GM19395 (cell line): Measurements from ENCODE around the gene LDLRAD4.

Source experiments
- ATAC-seq: cut with Tn5 transposase; IDR thresholded peaks from one replicate; pipeline ENCODE4 v1.9.1; 2021; ENCODE audit warnings: mild to moderate bottlenecking, moderate library complexity; ENCODE audit not compliant: unreplicated experiment

LDLRAD4 gene

GRCh38 chr18:13420969-13421686 is 202.6 kb downstream of the LDLRAD4 start:
- ATAC-seq = no peak

GRCh38 chr18:13422541-13423147 is 204.1 kb downstream of the LDLRAD4 start:
- ATAC-seq = no peak

- ATAC-seq = no peak
Measured at GRCh38 chr18:13423352-13423751, 204.8 kb downstream of the LDLRAD4 start.

GRCh38 chr18:13424363-13424762 is 205.8 kb downstream of the LDLRAD4 start:
- no peak for ATAC-seq

- no peak for ATAC-seq
Measured at GRCh38 chr18:13425357-13426091, 207.0 kb downstream of the LDLRAD4 start.

- no peak for ATAC-seq
Measured at GRCh38 chr18:13427354-13427753, 208.8 kb downstream of the LDLRAD4 start.

GRCh38 chr18:13428319-13428718 is 209.8 kb downstream of the LDLRAD4 start:
- ATAC-seq = no peak

GRCh38 chr18:13429016-13429415 is 210.5 kb downstream of the LDLRAD4 start:
- no peak for ATAC-seq

GRCh38 chr18:13429884-13430510 is 211.4 kb downstream of the LDLRAD4 start:
- ATAC-seq = no peak

- ATAC-seq = no peak
Measured at GRCh38 chr18:13430663-13431062, 212.1 kb downstream of the LDLRAD4 start.

- no peak for ATAC-seq
Measured at GRCh38 chr18:13431886-13432285, 213.3 kb downstream of the LDLRAD4 start.

GRCh38 chr18:13433125-13433524 is 214.6 kb downstream of the LDLRAD4 start:
- no peak for ATAC-seq

GRCh38 chr18:13433685-13434084 is 215.1 kb downstream of the LDLRAD4 start:
- no peak for ATAC-seq

- no peak for ATAC-seq
Measured at GRCh38 chr18:13434854-13435253, 216.3 kb downstream of the LDLRAD4 start.

GRCh38 chr18:13435586-13436333 is 217.2 kb downstream of the LDLRAD4 start:
- no peak for ATAC-seq

- ATAC-seq = no peak
Measured at GRCh38 chr18:13436576-13436975, 218.0 kb downstream of the LDLRAD4 start.

GRCh38 chr18:13437034-13437433 is 218.5 kb downstream of the LDLRAD4 start:
- no peak for ATAC-seq

- no peak for ATAC-seq
Measured at GRCh38 chr18:13437796-13438506, 219.4 kb downstream of the LDLRAD4 start.

- no peak for ATAC-seq
Measured at GRCh38 chr18:13438507-13439056, 220.0 kb downstream of the LDLRAD4 start.

- no peak for ATAC-seq
Measured at GRCh38 chr18:13439461-13439860, 220.9 kb downstream of the LDLRAD4 start.
